A673 (cell line): ENCODE measurements around the gene IFITM1. TPM values are rescaled to one million over a fixed set of nuclear protein-coding genes. Genes with fewer than 3 reads are reported as not detected.

ENCODE experiments used
- BruUV-seq: library from RNA; stranded (reverse); fragments of 400-500 nt; replicated peaks from 2 replicates; lab custom pipeline; 2021; lab: Mats Ljungman, UMichigan
- CTCF ChIA-PET: fragments of 300-600 bp; sonication (Branson Sonifier 250); formaldehyde crosslinking; loops from one replicate; lab custom pipeline; 2022; ENCODE audit warnings: antibody characterized with exemption; lab: Charles Lee
- POLR2A ChIA-PET: fragments of 300-600 bp; sonication (Branson Sonifier 250); formaldehyde crosslinking; loops from one replicate; lab custom pipeline; 2022; ENCODE audit warnings: antibody characterized with exemption; ENCODE audit not compliant: low non-redundant PET; lab: Charles Lee
- DNase-seq: peaks from one replicate; pipeline ENCODE4 v3.0.0-alpha.2; 2015; ENCODE audit warnings: low spot score
- H3K27ac ChIP-seq: fragments of 200-600 bp; sonication (generic); 2 replicates; pipeline ENCODE4 v1.5.1; 2016; ENCODE audit warnings: mixed run types, low read depth, mild to moderate bottlenecking, mixed read lengths, antibody characterized with exemption, low read length; ENCODE audit not compliant: poor library complexity, severe bottlenecking
- H3K27me3 ChIP-seq: fragments of 200-600 bp; sonication (generic); replicated peaks from 2 replicates; pipeline ENCODE4 v1.6.1; 2017; ENCODE audit warnings: mixed run types, low read depth, mild to moderate bottlenecking, mixed read lengths, antibody characterized with exemption, low read length; ENCODE audit not compliant: insufficient read depth, poor library complexity
- H3K36me3 ChIP-seq: fragments of 200-600 bp; sonication (generic); 2 replicates; pipeline ENCODE4 v1.6.1; 2016; ENCODE audit warnings: mixed run types, mild to moderate bottlenecking, mixed read lengths, antibody characterized with exemption, low read length; ENCODE audit not compliant: insufficient read depth, poor library complexity, severe bottlenecking
- H3K4me1 ChIP-seq: fragments of 200-600 bp; sonication (generic); 2 replicates; pipeline ENCODE4 v1.6.1; 2017; ENCODE audit warnings: mixed run types, mild to moderate bottlenecking, mixed read lengths, antibody characterized with exemption, low read length; ENCODE audit not compliant: insufficient read depth, poor library complexity, severe bottlenecking
- H3K4me3 ChIP-seq: fragments of 200-600 bp; sonication (generic); 2 replicates; pipeline ENCODE4 v1.5.1; 2016; ENCODE audit warnings: low read depth, mixed run types, mild to moderate bottlenecking, mixed read lengths, low read length; ENCODE audit not compliant: poor library complexity, severe bottlenecking
- H3K9me3 ChIP-seq: fragments of 200-600 bp; sonication (generic); 2 replicates; pipeline ENCODE4 v1.6.1; 2016; ENCODE audit warnings: mixed run types, low read depth, mild to moderate bottlenecking, mixed read lengths, antibody characterized with exemption, low read length; ENCODE audit not compliant: poor library complexity, severe bottlenecking
- CTCF ChIP-seq: fragments of 300-800, 200-600 bp; sonication (generic); conservative IDR thresholded peaks from 2 replicates; pipeline ENCODE4 v1.5.1; 2017; ENCODE audit warnings: low read depth, mild to moderate bottlenecking, antibody characterized with exemption, low read length, moderate library complexity, mixed read lengths
- EZH2 ChIP-seq: fragments of 200-600 bp; sonication (generic); IDR thresholded peaks from 2 replicates; pipeline ENCODE4 v1.6.1; 2017; ENCODE audit warnings: borderline replicate concordance, low read depth, mild to moderate bottlenecking, mixed read lengths, antibody characterized with exemption, low read length; ENCODE audit not compliant: poor library complexity, severe bottlenecking
- intact Hi-C: fragments of 100-400 bp; cut with micrococcal nuclease; formaldehyde crosslinking; loops from one replicate; pipeline ENCODE4 v1.10.0; 2022; ENCODE audit not compliant: unreplicated experiment
- total RNA-seq: library from RNA; stranded (reverse); gene quantifications from 2 replicates; pipeline ENCODE4 v1.2.3, GENCODE V29; 2021

Gene IFITM1
- total RNA-seq, 1 experiment from 2014 or later = 24.4 TPM

- Histone ChIP-seq H3K9me3 (no peaks in the 10 kb centered on the region), H3K4me1 (peaks cover 10% of the 10 kb centered on the region), H3K4me3 (no peak overlapping the region), H3K27me3 (no peaks in the 10 kb centered on the region), H3K36me3 (no peaks in the 10 kb centered on the region), H3K27ac (no peak overlapping the region)
- ChIA-PET POLR2A (no interaction called here), CTCF (no interaction called here)
- no peak for DNase-seq
- intact Hi-C loops = no loop called here
- BruUV-seq = no TSS peak
- TF ChIP-seq CTCF (no peak), EZH2 (no peak)
Observed at GRCh38 chr11:330307-330693, 16.5 kb downstream of the IFITM1 start.

DNA sequence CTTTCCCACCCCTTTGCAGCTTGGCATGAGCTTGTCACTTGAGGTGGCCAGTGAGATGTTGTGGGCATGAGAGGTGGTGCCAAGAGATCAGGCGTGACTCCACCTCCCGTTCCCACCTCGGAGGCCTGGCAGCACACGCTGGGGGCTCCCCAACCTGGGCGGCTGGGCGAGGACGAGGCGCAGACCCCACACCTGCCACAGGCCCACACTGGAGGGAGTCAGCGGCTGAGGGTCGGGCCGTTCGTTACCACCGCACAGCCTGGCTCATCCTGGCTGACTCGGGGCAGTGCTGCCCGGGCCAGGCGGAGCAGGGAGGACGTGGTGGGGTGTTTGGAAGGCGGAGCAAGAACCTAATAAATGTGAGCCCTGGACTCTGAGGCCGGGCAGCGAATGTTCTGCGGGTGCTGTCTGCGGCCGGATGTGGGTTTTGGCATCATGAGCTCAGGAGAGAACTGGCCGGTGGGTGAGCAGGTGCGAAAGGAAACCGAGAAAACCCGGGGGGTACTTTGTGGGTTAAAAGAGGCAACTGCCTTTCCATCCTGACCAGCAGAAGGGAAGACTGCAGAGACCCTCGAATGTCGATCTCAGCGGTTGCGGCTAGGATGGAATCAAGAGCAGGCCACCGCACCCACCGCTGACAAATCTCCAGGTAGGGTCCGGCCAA lies 17.0 kb downstream of the IFITM1 start:
- intact Hi-C loops = no loop called here
- H3K27me3 ChIP-seq = no peaks in the 10 kb centered on the region
- no peaks in the 10 kb centered on the region for H3K9me3 ChIP-seq
- no peak for DNase-seq
- CTCF ChIA-PET = no interaction called here
- POLR2A ChIA-PET = no interaction called here
- no peaks in the 10 kb centered on the region for H3K36me3 ChIP-seq
- H3K27ac ChIP-seq = no peak overlapping the region
- no peak overlapping the region for H3K4me3 ChIP-seq
- no TSS peak for BruUV-seq
- H3K4me1 ChIP-seq = peaks cover 15% of the 10 kb centered on the region
- TF ChIP-seq EZH2 (no peak), CTCF (no peak)

GRCh38 chr11:331358-332060 lies 17.7 kb downstream of the IFITM1 start:
- intact Hi-C loops = no loop called here
- H3K4me3 ChIP-seq = no peak overlapping the region
- H3K27ac ChIP-seq = no peak overlapping the region
- TF ChIP-seq CTCF (no peak), EZH2 (no peak)
- peaks cover 19% of the 10 kb centered on the region for H3K4me1 ChIP-seq
- ChIA-PET POLR2A (no interaction called here), CTCF (no interaction called here)
- no peak for DNase-seq
- BruUV-seq = no TSS peak
- no peaks in the 10 kb centered on the region for H3K27me3 ChIP-seq
- H3K9me3 ChIP-seq = no peaks in the 10 kb centered on the region
- H3K36me3 ChIP-seq = no peaks in the 10 kb centered on the region
